NB4 (cell line): ENCODE results near the gene MMP19.

Experiments used
- POLR2A ChIP-seq: IDR thresholded peaks from 2 replicates; pipeline ENCODE4 v1.6.1; 2011; ENCODE audit warnings: mild to moderate bottlenecking; ENCODE audit not compliant: insufficient read length; ENCODE audit errors: extremely low read depth
- TF ChIP-seq, protein P1 (sequence below): IDR thresholded peaks from one replicate; pipeline ENCODE4 v1.5.1; 2012; ENCODE audit warnings: low read depth, low read length

DNA sequence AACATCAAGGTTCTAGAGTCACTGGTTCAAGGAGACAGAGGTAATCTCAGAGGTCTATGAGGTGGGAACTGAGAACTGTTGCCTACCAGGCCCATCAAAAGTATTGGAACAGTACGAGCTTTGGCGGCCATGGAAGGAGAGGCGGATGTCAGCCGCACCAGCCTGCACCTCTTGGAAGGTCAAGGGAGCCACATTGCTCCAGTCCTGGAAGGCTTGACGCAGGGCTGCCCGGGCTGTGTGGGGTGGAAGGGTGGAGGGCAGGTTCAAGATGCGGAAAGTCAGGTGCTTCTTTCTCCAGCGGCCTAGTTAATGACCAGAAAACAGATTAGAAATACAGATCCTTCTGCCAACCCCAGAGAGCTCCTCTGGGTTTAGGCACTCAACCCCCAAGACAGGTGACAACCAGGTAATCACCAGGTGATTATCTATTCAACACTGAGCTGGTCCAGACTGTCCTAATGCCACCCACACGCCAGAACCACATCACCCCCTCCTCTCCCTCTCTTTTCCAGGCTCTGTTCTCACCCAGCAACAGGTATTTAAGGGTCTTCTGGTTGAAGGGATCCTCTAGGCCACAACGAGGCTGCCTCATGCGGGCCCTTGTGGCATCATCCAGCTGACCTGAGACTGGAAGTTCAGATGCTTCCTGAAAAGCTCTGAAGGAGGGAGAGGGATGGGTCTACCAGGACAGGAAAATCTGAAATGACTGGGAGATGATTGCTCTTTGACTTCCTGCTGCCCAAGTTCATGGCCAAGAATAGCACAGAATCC is 2.0 kb downstream of the MMP19 start:
- TF ChIP-seq, protein P1, sequence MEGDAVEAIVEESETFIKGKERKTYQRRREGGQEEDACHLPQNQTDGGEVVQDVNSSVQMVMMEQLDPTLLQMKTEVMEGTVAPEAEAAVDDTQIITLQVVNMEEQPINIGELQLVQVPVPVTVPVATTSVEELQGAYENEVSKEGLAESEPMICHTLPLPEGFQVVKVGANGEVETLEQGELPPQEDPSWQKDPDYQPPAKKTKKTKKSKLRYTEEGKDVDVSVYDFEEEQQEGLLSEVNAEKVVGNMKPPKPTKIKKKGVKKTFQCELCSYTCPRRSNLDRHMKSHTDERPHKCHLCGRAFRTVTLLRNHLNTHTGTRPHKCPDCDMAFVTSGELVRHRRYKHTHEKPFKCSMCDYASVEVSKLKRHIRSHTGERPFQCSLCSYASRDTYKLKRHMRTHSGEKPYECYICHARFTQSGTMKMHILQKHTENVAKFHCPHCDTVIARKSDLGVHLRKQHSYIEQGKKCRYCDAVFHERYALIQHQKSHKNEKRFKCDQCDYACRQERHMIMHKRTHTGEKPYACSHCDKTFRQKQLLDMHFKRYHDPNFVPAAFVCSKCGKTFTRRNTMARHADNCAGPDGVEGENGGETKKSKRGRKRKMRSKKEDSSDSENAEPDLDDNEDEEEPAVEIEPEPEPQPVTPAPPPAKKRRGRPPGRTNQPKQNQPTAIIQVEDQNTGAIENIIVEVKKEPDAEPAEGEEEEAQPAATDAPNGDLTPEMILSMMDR, result no peak
- TF ChIP-seq POLR2A, result no peak
